T-helper 2 cell treated with Interferon-gamma antibody and Interleukin-4, amounts not matched to agents 100 ng/mL and 5 ng/mL, for 36 hours (primary cell): Measurements from ENCODE around the gene GPRC5D. TPM values are rescaled to one million over a fixed set of nuclear protein-coding genes. Genes with fewer than 3 reads are reported as not detected.

Experiments
- intact Hi-C: fragments of 100-400 bp; cut with micrococcal nuclease; formaldehyde crosslinking; loops from one replicate; pipeline ENCODE4 v1.15.1; 2023
- total RNA-seq: library from RNA; stranded (reverse); gene quantifications from 2 replicates; pipeline ENCODE4 v1.2.3, GENCODE V29; 2022

Gene GPRC5D
- not detected in 2 replicates for total RNA-seq

DNA sequence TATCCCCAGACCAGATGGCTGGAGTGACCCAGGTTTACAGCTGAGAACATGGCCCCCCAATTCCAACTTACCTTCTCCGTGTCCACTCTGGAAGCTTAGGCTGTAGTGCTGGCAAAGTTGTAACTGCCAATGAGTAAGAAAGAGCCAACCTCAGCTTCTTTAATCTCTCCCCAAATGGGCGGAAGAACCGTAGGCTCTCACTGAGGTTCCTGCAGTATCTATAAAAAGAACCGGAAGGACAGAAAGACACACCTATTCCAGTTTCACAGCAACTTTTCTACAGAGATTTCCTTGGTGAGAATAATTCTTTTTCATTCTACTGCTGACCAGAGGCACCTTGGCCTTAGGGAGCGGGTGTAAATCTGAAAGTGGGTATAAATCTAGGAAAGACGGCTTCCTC is at the start of gene GPRC5D:
Gene GPRC5D, minus strand, starts transcription at position 135 of the 400 bp plus-strand sequence. CDS start 1,786 bp downstream, outside the sequence.
- intact Hi-C loops = no loop called here

GRCh38 chr12:13001775-13002040 is 49.7 kb upstream of the GPRC5D start:
- intact Hi-C loops = loop anchor here (2.0 to 5.0 kb wide), 3 partner anchors 84 to 644 kb away; partner anchors contain the start of gene BORCS5

- intact Hi-C loops = loop anchor here (1.0 to 5.0 kb wide), 8 partner anchors 43 to 644 kb away; partner anchors contain the start of genes BORCS5, DDX47, EMP1 and FAM234B
Measured at GRCh38 chr12:13000925-13001774, 49.2 kb upstream of the GPRC5D start.

- intact Hi-C loops = loop anchor here (1.0 to 5.0 kb wide), 8 partner anchors 44 to 643 kb away; partner anchors contain the start of genes BORCS5, DDX47, EMP1 and FAM234B
Measured at GRCh38 chr12:13000616-13000924, 48.6 kb upstream of the GPRC5D start.

DNA sequence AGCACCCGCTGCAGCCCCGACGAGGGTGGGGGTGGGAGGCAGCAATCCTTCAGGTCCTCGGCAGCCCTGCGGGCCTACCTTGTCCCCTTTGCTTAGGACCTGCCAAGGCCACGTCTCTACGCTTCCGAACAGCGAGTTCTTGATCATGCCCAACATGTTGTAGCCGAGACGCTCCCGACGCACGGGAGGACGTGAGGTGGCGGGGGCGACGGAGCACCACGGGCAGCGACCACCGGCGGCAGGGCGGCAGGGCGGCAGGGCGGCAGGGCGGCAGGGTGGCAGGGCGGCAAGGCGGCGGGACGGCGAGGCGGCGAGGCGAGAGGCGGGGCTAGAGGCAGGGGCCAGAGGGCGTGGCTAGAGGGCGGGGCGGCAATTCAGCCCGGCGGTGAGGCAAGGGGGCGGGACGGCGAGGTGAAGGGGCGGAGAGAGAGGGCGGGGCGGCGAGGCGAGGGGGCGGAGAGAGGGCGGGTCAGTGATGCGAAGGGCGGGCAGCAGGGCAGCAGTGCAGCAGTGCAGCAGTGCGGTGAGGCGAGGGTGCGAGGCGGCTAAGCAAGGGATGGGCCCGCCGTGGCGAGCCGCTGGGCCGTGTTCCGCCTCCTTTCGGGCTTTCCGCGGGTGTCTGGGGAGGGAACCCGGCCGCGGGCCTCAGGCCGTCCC is 48.1 kb upstream of the GPRC5D start, which contains the start of gene HEBP1:
Gene HEBP1, minus strand, starts transcription at position 307 of the 657 bp plus-strand sequence. Its CDS starts 151 bp downstream, at position 156.
- intact Hi-C loops = loop anchor here (1.0 to 5.0 kb wide), 8 partner anchors 44 to 643 kb away; partner anchors contain the start of genes BORCS5, DDX47, EMP1 and FAM234B

- intact Hi-C loops = no loop called here
Measured at GRCh38 chr12:12999271-12999958, 47.4 kb upstream of the GPRC5D start.

- intact Hi-C loops = no loop called here
Measured at GRCh38 chr12:12998248-12998647, 46.3 kb upstream of the GPRC5D start.

GRCh38 chr12:12997734-12998133 is 45.8 kb upstream of the GPRC5D start:
- intact Hi-C loops = no loop called here

DNA sequence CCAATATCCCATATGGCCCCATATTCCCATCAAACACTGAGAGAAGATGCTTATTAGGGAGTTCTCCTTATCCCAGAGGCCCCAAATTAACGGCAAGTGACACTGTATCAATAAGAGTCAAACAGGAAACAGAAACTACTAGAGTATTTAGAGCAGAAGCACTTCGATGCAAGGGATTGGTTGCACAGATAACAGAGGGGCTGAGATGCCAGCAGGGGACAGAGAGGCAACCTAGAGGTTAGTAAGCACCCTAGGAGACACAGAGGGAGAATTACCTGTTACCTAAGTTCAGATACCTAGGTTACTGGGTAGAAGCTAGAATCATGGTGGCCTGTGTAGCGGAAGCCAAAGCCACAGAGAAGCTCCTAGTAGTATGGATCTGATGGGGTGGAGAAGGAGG is 45.2 kb upstream of the GPRC5D start:
- intact Hi-C loops = no loop called here

DNA sequence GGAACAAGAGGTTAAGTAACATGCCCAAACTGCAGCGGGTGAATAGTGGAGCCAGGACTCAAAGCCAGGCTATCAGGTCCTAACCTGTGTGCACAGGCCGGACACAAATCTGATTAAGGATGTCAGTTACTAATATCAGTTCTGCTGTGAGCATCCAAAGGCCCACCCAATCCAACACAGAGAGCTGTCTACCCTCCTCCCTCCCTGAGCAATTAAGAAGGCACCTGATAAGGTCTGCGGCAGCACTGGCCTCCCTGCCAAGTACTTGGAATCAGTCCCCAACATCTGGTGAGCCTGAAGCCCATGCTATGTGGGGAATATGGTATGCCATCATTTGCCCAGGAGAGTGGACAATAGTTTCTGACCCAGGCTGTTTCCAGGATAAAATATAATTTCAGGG is 44.2 kb upstream of the GPRC5D start:
- intact Hi-C loops = no loop called here

DNA sequence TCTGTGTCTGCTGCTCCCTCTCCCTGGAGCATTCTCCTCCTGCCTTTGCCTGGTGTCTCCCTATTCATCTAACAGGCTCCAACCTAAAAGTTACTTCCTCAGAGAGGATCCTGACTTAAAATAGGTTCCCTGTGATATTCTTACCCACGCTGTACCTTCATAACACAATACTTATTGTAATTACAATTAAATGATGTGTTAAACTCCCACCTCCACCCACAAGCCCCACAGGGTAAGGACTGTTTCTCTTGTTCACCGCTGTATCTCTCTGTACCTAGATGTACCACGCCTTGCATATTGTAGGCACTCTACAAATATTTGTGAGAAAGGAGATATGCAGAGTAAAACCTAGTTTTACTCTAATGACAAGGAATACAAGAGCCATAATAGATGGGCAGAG is 43.1 kb upstream of the GPRC5D start:
- intact Hi-C loops = no loop called here

GRCh38 chr12:12993367-12993766 is 41.4 kb upstream of the GPRC5D start:
- intact Hi-C loops = no loop called here

- intact Hi-C loops = no loop called here
Measured at GRCh38 chr12:12992418-12993130, 40.6 kb upstream of the GPRC5D start.

DNA sequence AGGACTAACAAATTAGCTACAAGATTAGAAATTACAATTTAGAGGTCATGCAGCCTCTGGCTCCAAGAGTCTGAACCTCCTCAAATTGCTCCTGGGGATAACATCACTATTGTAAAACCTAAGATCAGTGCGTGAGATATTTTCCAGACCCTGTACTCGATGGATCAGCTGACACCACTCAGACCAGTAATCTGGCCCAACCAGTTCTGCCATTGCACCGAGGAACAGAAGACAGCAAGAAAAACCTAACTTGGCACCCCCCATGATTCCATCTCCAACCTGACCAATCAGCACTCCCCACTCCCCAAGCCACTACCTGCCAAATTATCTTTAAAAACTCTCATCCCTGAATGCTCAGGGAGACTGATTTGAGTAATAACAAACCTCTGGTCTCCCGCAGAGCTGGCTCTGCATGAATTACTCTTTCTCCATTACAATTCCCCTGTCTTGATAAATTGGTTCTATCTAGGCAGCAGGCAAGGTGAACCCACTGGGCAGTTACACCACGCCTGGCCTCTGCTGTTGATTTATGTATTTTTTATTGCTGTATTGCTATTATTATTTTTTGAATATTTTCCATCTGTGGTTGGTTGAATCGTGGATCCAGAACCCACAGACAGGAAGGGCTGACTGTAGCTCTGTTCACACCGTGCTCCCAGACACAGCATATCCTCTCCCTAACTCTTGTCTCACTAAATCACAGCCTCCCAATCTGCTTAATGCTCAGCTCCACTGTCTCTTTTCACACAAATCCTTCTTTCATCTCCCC is 38.9 kb upstream of the GPRC5D start:
- intact Hi-C loops = no loop called here

DNA sequence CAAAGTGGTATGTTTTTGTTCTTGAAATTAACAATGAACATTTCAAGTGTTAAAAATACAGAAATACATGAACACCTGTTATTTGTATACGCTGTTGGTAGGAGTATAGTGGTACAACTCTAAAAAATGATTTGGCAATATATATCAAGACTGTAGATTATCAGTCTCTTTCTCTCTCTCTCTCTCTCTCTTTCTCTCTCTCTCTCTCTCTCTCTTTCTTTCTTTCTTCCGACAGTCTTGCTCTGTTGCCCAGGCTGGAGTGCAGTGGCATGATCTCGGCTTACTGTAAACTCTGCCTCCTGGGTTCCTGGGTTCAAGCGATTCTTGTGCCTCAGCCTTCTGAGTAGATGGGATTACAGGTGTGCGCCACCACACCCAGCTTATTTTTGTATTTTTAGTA is 35.5 kb upstream of the GPRC5D start:
- intact Hi-C loops = no loop called here

- intact Hi-C loops = no loop called here
Measured at GRCh38 chr12:12986775-12987331, 34.9 kb upstream of the GPRC5D start.

GRCh38 chr12:12985817-12986408 is 33.9 kb upstream of the GPRC5D start:
- intact Hi-C loops = no loop called here

- intact Hi-C loops = no loop called here
Measured at GRCh38 chr12:12984149-12984548, 32.2 kb upstream of the GPRC5D start.

DNA sequence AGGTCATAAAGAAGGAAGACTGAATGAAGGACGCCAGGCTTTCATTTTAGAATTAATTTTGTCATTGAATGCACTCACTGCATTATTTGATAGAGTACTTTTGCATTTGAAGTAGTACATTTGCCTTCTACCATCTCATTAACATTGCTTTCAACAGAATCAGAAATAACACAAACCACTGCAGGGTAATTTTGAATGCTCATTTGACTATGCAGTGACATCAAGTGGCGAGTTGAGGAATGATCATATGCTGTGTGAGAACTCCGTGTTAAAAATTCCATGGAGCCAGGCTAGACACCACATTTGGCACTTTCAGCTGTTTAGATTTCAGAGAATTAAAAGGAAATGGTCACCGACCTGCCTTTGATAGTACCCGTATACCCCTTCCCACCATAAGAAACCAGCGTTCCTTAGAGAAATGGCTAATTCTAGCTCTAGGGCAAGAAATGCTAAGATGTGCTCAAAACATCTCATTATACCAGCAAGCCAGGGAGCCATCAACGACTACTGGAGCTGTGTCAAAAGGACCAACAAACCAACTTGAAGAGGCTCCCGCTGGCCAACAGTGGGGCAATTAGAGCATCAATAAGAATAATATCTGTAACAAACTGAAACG is 31.6 kb upstream of the GPRC5D start:
- intact Hi-C loops = loop anchor here (1.0 kb wide), 3 partner anchors 67 to 229 kb away; no protein-coding TSS in a partner anchor
